SU-DHL-6 (cell line): ENCODE measurements around the gene FAM162A.

Experiments used
- EZH2phosphoT487 ChIP-seq: fragments of 200-600 bp; sonication (generic), shearing (Covaris generic); conservative IDR thresholded peaks from 2 replicates; pipeline ENCODE4 v1.6.1; 2018; ENCODE audit warnings: mild to moderate bottlenecking, antibody characterized with exemption, low read length, moderate library complexity, mixed read lengths
- TF ChIP-seq, protein P1 (sequence below): fragments of 200-600 bp; sonication (generic); IDR thresholded peaks from one replicate; pipeline ENCODE4 v1.5.1; 2017; ENCODE audit warnings: antibody characterized with exemption, mild to moderate bottlenecking, low read length, moderate library complexity; ENCODE audit not compliant: insufficient read depth, poor library complexity, severe bottlenecking

DNA sequence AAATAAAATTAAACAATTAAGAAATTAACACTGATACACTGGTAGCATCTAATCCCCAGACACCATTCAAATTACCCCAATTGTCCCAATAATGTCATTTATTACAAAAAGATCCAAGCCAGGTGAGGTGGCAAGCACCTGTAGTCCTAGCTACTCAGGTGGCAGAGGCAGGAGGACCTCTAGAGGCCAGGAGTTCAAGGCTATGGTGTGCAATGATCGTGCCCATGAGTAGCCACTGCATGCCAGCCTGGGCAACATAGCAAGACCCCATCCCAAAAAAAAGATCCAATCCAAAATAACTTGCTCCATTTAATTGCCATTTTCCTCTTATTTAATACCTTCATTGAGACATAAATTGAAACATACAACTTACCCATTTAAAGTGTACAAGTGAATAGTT, 41.2 kb upstream of the FAM162A start:
- no peak for TF ChIP-seq EZH2phosphoT487
- TF ChIP-seq, protein P1, sequence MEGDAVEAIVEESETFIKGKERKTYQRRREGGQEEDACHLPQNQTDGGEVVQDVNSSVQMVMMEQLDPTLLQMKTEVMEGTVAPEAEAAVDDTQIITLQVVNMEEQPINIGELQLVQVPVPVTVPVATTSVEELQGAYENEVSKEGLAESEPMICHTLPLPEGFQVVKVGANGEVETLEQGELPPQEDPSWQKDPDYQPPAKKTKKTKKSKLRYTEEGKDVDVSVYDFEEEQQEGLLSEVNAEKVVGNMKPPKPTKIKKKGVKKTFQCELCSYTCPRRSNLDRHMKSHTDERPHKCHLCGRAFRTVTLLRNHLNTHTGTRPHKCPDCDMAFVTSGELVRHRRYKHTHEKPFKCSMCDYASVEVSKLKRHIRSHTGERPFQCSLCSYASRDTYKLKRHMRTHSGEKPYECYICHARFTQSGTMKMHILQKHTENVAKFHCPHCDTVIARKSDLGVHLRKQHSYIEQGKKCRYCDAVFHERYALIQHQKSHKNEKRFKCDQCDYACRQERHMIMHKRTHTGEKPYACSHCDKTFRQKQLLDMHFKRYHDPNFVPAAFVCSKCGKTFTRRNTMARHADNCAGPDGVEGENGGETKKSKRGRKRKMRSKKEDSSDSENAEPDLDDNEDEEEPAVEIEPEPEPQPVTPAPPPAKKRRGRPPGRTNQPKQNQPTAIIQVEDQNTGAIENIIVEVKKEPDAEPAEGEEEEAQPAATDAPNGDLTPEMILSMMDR: no peak
